Stimulated activated CD4-positive, alpha-beta T cell treated with anti-CD3 and anti-CD28 coated beads, Interleukin-2, amount 100 ng/mL, for 4 hours (primary cell): Measurements from ENCODE around the gene HSPA14.
"Not testable (repeated sequence)": the region's sequence is repeated elsewhere in the genome, so short reads cannot be mapped to it uniquely, and the experiment has no call there.

ENCODE experiments used
- DNase-seq: peaks from one replicate; pipeline ENCODE4 v3.0.0-alpha.2; 2020; ENCODE audit warnings: low read depth

Gene HSPA14

GRCh38 chr10:14837757-14838581, at the start of gene HSPA14, which contains the start of the genes CDNF and MSANTD7:
HSPA14 (plus strand) TSS chr10:14838306; CDS start chr10:14838403, 97 bp downstream.
CDNF (minus strand) TSS chr10:14838037; CDS start chr10:14837946, 91 bp downstream.
MSANTD7 (plus strand) TSS chr10:14838306; CDS start chr10:14842285, 3,979 bp downstream.
- peak; percentile 99 for DNase-seq

GRCh38 chr10:14798636-14799035, 39.5 kb upstream of the HSPA14 start:
- no peak for DNase-seq

GRCh38 chr10:14800397-14800796, 37.7 kb upstream of the HSPA14 start:
- no peak for DNase-seq

GRCh38 chr10:14801723-14802122, 36.4 kb upstream of the HSPA14 start:
- DNase-seq, result no peak

GRCh38 chr10:14803827-14804226, 34.3 kb upstream of the HSPA14 start:
- no peak for DNase-seq

GRCh38 chr10:14806318-14806717, 31.8 kb upstream of the HSPA14 start:
- no peak for DNase-seq

GRCh38 chr10:14810969-14811953, 26.8 kb upstream of the HSPA14 start:
- no peak for DNase-seq

- no peak for DNase-seq
Measured at GRCh38 chr10:14812271-14812670, 25.8 kb upstream of the HSPA14 start.

GRCh38 chr10:14815681-14816080, 22.4 kb upstream of the HSPA14 start:
- no peak for DNase-seq

- not testable (repeated sequence) for DNase-seq
Measured at GRCh38 chr10:14816717-14817116, 21.4 kb upstream of the HSPA14 start.

GRCh38 chr10:14820010-14820774, 17.9 kb upstream of the HSPA14 start:
- DNase-seq, result no peak

- no peak for DNase-seq
Measured at GRCh38 chr10:14820775-14821154, 17.3 kb upstream of the HSPA14 start.

GRCh38 chr10:14821635-14822375, 16.3 kb upstream of the HSPA14 start:
- no peak for DNase-seq

GRCh38 chr10:14822879-14823755, 15.0 kb upstream of the HSPA14 start:
- no peak for DNase-seq

GRCh38 chr10:14823966-14824365, 14.1 kb upstream of the HSPA14 start:
- DNase-seq, result no peak

GRCh38 chr10:14826076-14826829, 11.9 kb upstream of the HSPA14 start:
- no peak for DNase-seq

- DNase-seq, result no peak
Measured at GRCh38 chr10:14833106-14833505, 5.0 kb upstream of the HSPA14 start.

GRCh38 chr10:14836208-14836607, 1.9 kb upstream of the HSPA14 start:
- DNase-seq, result no peak

- no peak for DNase-seq
Measured at GRCh38 chr10:14837003-14837756, 926 bp upstream of the HSPA14 start.
